ENCODE results near the gene EXO5. TPM values are rescaled to one million over a fixed set of nuclear protein-coding genes. Genes with fewer than 3 reads are reported as not detected.
A peak's percentile ranks its signal among the peaks of the same experiment; 100 is the strongest.
"Not testable (repeated sequence)": the region's sequence is repeated elsewhere in the genome, so short reads cannot be mapped to it uniquely, and the experiment has no call there.

Gene EXO5
- total and polyA plus RNA-seq, 2 donors (not counting 1 experiment from before 2014, with no cell fraction given): 9.0 to 11.1 TPM

DNA sequence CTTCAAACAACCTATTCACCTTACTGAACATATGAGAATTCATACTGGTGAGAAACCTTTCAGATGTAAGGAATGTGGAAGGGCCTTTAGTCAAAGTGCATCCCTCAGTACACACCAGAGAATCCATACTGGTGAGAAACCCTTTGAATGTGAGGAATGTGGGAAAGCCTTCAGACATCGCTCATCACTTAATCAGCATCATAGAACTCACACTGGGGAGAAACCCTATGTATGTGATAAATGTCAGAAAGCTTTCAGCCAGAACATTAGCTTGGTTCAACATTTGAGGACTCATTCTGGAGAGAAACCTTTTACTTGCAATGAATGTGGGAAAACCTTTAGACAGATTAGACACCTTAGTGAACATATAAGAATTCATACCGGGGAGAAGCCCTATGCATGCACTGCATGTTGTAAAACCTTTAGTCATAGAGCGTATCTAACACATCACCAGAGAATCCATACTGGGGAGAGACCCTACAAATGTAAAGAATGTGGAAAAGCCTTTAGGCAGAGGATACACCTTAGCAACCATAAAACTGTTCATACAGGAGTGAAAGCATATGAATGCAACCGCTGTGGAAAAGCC is 13.2 kb upstream of the EXO5 start:
- TF ChIP-seq, protein P1, sequence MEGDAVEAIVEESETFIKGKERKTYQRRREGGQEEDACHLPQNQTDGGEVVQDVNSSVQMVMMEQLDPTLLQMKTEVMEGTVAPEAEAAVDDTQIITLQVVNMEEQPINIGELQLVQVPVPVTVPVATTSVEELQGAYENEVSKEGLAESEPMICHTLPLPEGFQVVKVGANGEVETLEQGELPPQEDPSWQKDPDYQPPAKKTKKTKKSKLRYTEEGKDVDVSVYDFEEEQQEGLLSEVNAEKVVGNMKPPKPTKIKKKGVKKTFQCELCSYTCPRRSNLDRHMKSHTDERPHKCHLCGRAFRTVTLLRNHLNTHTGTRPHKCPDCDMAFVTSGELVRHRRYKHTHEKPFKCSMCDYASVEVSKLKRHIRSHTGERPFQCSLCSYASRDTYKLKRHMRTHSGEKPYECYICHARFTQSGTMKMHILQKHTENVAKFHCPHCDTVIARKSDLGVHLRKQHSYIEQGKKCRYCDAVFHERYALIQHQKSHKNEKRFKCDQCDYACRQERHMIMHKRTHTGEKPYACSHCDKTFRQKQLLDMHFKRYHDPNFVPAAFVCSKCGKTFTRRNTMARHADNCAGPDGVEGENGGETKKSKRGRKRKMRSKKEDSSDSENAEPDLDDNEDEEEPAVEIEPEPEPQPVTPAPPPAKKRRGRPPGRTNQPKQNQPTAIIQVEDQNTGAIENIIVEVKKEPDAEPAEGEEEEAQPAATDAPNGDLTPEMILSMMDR (conservative IDR thresholded peaks at IDR 0.05 in 1 of 2, IDR thresholded peaks at IDR 0.05 in 1 of 2; ENCODE audit: low read depth in 1 of 2, low read length in 2 of 2): no peak
- TF ChIP-seq EZH2 (IDR thresholded peaks at IDR 0.05; ENCODE audit: low read length, missing control alignments): no peak
- Histone ChIP-seq H3K9me3 (ENCODE audit: control insufficient read depth, insufficient read depth, low read depth, low read length) (peaks cover 1% of the 10 kb centered on the region), H3K4me2 (ENCODE audit: extremely low read depth, insufficient read depth, low read length) (no peak overlapping the region), H4K20me1 (ENCODE audit: control insufficient read depth, extremely low read depth, insufficient read depth, low read length) (no peaks in the 10 kb centered on the region), H3K27me3 (ENCODE audit: control insufficient read depth, insufficient read depth, low read length) (no peaks in the 10 kb centered on the region), H3K4me1 (ENCODE audit: control insufficient read depth, extremely low read depth, insufficient read depth, low read length) (no peaks in the 10 kb centered on the region), H3K9ac (ENCODE audit: insufficient read depth, low read length) (no peak overlapping the region), H3K4me3 (replicated peaks in 1 of 4; ENCODE audit: control extremely low read depth in 1 of 4, insufficient read depth in 1 of 4, low read depth in 3 of 4, low read length in 4 of 4) (no peak overlapping the region), H2AFZ (ENCODE audit: low read length) (no peak overlapping the region), H3K36me3 (ENCODE audit: control insufficient read depth, insufficient read depth, low read length) (peaks cover 2% of the 10 kb centered on the region), H3K79me2 (ENCODE audit: control insufficient read depth, insufficient read depth, low read length) (no peaks in the 10 kb centered on the region), H3K27ac (ENCODE audit: insufficient read depth, low read length) (no peak overlapping the region)
- peak; percentile 7 to 16 for DNase-seq (ENCODE audit: low read depth in 2 of 2)

GRCh38 chr1:40502651-40503050 is 5.9 kb upstream of the EXO5 start:
- not testable (repeated sequence) for H3K27me3 ChIP-seq (ENCODE audit: control insufficient read depth, insufficient read depth, low read length); H3K9me3 ChIP-seq (ENCODE audit: control insufficient read depth, insufficient read depth, low read depth, low read length); H3K4me3 ChIP-seq (replicated peaks in 1 of 4; ENCODE audit: control extremely low read depth in 1 of 4, insufficient read depth in 1 of 4, low read depth in 3 of 4, low read length in 4 of 4); H3K9ac ChIP-seq (ENCODE audit: insufficient read depth, low read length); H3K79me2 ChIP-seq (ENCODE audit: control insufficient read depth, insufficient read depth, low read length); H3K36me3 ChIP-seq (ENCODE audit: control insufficient read depth, insufficient read depth, low read length); H4K20me1 ChIP-seq (ENCODE audit: control insufficient read depth, extremely low read depth, insufficient read depth, low read length); H2AFZ ChIP-seq (ENCODE audit: low read length); H3K4me2 ChIP-seq (ENCODE audit: extremely low read depth, insufficient read depth, low read length); H3K27ac ChIP-seq (ENCODE audit: insufficient read depth, low read length); H3K4me1 ChIP-seq (ENCODE audit: control insufficient read depth, extremely low read depth, insufficient read depth, low read length); DNase-seq (ENCODE audit: low read depth in 2 of 2)

DNA sequence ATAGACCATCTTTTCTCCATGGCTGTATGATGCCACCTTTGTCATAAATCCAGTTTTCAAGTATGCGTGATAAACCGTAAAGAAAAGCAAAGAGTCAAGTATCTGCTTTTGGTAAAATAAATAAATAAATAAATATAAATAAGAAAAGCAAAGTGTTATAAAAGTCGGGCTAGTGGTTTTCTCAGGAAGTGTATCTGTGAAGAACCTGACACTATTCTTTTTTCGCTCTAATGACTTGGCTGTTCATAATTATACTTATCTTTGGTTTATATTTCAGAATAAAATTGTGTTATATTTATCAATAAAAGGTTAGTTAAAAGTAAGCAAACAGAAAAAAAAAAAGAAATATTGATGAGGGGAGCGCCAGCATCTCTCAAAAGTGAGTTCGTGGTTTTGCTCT is 594 bp upstream of the EXO5 start:
- DNase-seq (ENCODE audit: low read depth in 2 of 2): no peak
- H3K9me3 ChIP-seq (ENCODE audit: control insufficient read depth, insufficient read depth, low read depth, low read length): no peaks in the 10 kb centered on the region
- H3K27ac ChIP-seq (ENCODE audit: insufficient read depth, low read length): peak overlapping the region; percentile 55
- H4K20me1 ChIP-seq (ENCODE audit: control insufficient read depth, extremely low read depth, insufficient read depth, low read length): no peaks in the 10 kb centered on the region
- peak overlapping the region; percentile 94 for H2AFZ ChIP-seq (ENCODE audit: low read length)
- H3K9ac ChIP-seq (ENCODE audit: insufficient read depth, low read length): peak overlapping the region; percentile 60
- H3K36me3 ChIP-seq (ENCODE audit: control insufficient read depth, insufficient read depth, low read length): no peaks in the 10 kb centered on the region
- no peaks in the 10 kb centered on the region for H3K27me3 ChIP-seq (ENCODE audit: control insufficient read depth, insufficient read depth, low read length)
- H3K79me2 ChIP-seq (ENCODE audit: control insufficient read depth, insufficient read depth, low read length): peaks cover 5% of the 10 kb centered on the region
- TF ChIP-seq, protein P1 (conservative IDR thresholded peaks at IDR 0.05 in 1 of 2, IDR thresholded peaks at IDR 0.05 in 1 of 2; ENCODE audit: low read depth in 1 of 2, low read length in 2 of 2): no peak
- no peak for TF ChIP-seq EZH2 (IDR thresholded peaks at IDR 0.05; ENCODE audit: low read length, missing control alignments)
- peak overlapping the region; percentile 83 for H3K4me2 ChIP-seq (ENCODE audit: extremely low read depth, insufficient read depth, low read length)
- H3K4me3 ChIP-seq (replicated peaks in 1 of 4; ENCODE audit: control extremely low read depth in 1 of 4, insufficient read depth in 1 of 4, low read depth in 3 of 4, low read length in 4 of 4): peak overlapping the region; percentile 33 to 84 (median 64)
- no peaks in the 10 kb centered on the region for H3K4me1 ChIP-seq (ENCODE audit: control insufficient read depth, extremely low read depth, insufficient read depth, low read length)
